Stimulated activated CD8-positive, alpha-beta memory T cell treated with anti-CD3 and anti-CD28 coated beads, Interleukin-4, amount 100 ng/mL, for 1 hour (primary cell): Measurements from ENCODE around the gene POLR2C.

Experiments
- DNase-seq, 2 donors: peaks; one replicate each; pipeline ENCODE4 v3.0.0-alpha.2; 2020; ENCODE audit warnings: low read depth in 2 of 2, low spot score in 1 of 2

POLR2C gene

GRCh38 chr16:57447186-57447962 is 15.1 kb upstream of the POLR2C start, which contains the start of the genes CIAPIN1 and COQ9:
CIAPIN1 (minus strand) TSS chr16:57447385; CDS start chr16:57440928, 6,457 bp downstream.
COQ9 (plus strand) TSS chr16:57447479; CDS start chr16:57447506, 27 bp downstream.
- peak; percentile 80 to 82 for DNase-seq

DNA sequence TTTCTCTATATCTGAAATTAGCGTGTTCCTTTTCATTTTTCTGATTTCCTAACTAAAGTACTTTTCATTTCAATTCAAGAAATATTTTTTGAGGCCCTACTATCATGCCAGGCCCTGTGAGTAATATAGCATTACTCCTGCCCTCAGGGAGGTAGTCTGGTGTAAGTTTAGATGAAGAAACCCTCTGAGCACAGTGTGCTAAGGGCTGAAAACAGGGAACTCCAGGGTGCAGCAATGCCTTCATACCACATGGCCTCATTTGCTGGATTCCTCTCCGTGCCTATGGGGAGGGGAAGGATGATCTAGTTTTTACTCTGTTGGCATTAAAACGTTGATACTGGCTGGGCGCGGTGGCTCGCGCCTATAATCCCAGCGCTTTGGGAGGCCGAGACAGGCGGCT is 10.5 kb upstream of the POLR2C start:
- no peak for DNase-seq

DNA sequence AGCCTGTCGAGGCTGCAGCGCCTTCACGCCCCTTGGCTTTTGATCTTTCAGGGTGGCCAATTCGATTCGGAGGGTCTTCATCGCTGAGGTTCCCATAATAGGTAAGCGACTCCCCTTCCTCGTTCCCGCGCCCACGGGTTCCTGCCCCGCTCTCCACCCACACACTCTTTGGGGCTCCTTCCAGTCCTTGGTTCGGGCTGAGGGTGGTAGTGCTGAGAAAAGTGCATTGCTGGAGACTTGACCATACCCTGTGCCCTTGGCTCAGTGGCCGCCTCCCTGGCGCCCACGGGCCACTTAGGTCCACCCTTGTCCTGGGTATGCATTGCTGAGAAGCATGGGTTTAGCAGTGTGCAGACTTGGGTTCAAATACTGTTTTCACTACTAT is 491 bp downstream of the POLR2C start:
- no peak for DNase-seq

- DNase-seq = no peak
These were observed 2.0 kb downstream of the POLR2C start for GRCh38 chr16:57464523-57464922.

DNA sequence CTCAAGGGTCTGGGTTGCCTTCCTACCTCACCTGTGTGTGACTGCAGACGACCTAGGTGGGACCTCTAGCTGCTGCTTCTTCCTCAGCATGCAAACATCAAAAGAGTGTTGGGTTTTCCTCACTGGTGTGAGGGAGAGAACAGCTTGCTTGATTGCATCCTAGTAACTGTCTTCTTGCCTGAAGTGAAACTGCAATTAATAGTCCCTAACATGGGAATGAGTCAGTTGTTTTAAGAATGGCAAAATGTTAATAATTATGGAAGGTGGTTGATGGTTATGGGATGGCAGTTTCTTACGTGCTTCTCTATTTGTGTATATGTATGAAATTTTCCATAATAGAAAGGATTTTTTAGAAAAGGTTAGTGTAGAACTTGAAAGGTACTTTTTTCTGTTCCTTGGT is 5.9 kb downstream of the POLR2C start:
- no peak for DNase-seq

DNA sequence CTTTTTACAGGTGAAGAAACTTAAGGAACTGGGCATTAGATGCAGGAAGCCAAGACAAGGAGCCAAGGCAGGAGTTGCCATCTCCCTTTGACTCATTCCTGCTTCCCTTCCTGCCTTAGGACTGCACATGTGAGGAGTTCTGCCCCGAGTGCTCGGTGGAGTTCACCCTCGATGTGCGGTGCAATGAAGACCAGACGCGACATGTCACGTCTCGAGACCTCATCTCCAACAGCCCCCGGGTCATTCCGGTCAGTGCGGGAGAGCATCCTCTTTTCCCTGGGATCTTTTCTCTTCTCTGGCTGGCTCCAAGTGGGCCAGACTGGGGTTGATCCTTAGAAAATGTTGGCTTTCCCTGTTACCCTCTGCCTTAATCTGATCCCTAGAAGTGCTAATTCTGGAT is 6.6 kb downstream of the POLR2C start:
- no peak for DNase-seq

DNA sequence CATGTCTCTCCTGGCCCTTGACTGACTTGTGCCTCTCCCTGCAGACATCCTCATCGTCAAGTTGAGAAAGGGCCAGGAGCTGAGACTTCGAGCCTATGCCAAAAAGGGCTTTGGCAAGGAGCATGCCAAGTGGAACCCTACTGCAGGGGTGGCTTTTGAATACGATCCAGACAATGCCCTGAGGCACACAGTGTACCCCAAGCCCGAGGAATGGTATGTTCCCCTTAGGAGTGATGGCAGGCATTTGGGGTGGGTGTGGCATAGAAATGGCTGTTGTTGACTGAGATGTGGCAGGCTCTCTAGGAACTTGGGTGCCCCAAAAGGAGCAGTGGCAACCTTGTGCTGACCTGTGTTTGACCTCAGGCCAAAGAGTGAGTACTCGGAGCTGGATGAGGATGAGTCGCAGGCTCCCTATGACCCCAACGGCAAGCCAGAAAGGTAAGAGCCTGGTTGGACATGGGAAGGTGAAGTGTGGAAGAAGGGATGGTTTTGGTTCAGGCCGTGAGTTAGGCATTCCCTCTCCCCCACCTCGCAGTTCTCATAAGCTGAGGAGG is 7.5 kb downstream of the POLR2C start:
- no peak for DNase-seq

DNA sequence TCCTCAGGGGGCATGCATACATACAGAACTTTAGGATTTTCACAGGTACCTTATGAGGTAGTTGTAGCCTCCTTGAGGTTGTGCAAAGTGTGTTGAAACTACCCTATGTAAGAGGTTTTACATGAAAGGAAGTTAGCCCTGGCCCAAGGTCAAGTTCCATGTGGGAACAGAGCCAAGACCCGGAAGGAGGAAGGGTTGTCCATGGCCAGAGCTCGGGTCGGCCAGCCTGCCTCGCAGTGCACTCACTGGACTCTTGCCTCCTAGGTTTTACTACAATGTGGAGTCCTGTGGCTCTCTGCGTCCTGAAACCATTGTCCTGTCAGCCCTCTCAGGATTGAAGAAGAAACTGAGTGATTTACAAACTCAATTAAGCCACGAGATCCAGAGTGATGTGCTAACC is 8.2 kb downstream of the POLR2C start:
- no peak for DNase-seq

DNA sequence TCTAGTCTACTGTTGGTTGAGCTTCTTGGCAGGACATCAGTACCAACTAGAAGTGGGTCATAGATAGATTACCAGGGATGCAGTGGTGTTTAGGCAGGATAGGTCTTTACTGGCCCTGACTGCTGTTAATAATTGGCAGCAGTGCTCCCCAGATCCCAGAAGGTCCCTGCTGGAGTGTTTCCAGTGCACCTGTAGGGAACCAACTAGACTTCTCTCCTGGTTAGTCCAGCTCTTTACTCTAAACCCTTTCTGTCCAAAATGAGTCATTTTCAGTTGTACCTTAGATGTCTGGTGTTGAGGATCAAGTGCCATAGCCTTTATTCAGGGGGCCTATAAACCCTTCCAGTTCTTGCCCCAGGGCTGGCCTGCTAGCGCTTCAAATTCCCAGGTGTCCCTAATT is 8.7 kb downstream of the POLR2C start:
- DNase-seq = no peak

DNA sequence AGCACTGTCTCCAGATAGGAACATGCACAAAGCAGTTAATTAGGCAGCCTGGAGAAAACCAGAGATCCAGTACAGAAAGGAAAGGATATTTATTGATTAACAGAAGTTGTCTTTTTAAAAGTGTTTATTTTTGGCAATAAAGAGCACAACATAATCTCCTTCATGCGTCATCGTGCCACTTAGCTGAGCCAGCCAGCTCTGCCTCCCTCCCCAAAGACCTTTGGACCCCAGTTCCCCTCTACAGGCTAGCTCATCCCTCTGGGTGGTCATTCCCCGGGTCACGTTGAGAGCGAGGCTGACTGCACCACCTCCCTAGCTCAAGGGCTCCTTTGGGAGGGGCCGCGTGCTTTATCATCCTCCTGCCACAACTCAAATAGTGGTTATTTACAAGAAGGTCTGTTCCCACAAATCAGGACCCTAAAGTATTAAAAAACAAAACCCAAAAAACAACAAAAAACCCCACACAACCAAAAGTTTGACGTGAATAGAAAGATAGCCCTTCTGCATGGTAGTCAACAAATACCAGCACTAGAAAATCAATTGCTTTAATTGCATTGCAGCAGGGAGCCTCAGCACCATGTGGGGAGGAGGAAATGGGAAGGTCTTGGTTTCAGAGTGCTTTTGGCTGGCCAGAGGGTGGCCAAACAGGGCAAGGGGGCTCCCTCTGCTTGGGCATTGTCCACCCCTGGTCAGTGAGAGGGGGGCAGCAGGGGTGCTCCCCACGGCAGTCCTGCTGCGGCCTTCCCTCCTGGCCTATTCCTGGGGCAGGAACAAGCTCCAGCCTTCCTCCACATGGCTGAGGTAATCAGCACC is 9.6 kb downstream of the POLR2C start:
- DNase-seq = no peak

- no peak for DNase-seq
These were observed 10.2 kb downstream of the POLR2C start for GRCh38 chr16:57472665-57473060.

DNA sequence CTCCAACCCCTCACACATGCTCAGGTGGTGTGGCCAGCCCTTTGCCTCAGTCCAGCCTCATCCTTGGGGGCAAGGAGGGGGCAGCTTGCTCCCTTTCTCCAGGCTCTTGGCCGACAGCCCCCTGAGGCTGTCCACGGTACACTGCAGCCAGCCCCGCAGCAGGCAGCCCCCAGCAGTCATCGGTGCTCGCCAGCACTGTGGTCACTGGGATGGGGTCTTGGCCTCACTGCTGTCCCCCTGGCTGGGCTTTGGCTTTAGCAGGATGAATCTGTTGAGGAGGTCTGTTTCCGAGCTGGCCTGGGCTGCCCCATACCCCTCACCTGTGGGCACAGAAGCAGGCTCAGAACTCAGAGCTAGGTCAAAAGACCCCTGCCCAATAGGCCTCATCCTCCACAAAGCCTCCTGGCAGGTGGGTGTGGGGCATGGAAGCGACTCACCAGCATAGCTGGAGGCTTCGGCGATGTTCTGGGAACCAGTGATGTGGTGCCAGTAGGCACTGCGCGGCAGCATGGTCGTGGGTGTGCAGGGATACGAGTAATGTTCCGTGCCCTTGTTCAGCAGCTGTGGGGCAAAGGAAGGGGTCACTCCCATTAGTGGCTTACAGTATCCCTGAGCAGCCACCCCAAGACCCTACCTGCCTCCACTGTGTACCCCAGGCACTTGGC is 10.8 kb downstream of the POLR2C start:
- no peak for DNase-seq

- no peak for DNase-seq
These were observed 11.4 kb downstream of the POLR2C start for GRCh38 chr16:57473906-57474305.

GRCh38 chr16:57474671-57475661 is 12.5 kb downstream of the POLR2C start:
- no peak for DNase-seq

DNA sequence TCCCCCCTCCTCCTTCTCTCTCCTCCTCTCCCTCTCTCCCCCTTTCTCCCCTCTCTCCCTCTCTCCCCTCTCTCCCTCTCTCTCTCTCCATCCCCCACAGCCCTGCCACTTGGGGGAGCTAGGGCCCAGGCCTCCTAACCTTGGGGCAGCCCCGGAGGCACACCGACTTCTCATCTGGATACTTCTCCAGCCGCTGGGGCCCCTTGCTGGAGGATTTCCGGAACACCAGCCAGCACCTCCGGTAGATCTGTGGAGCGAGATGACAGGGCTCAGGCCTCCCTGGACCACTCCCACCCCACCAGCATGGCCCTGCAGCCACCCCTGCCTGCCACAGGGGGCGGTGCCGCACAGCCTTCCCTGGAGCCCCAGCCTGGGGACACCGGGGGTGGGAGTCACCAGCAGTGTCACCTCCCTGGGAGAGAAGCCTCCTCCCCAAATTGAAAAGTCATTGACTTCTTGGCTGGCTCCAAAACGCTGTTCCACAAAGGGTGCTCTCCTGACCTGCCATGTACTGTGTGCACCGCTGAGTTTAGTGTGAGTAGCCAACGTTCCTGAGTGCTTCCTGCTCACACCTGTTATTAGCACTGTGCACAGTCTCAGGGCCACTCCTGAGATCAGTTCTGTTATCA is 13.3 kb downstream of the POLR2C start:
- peak; percentile 43 to 44 for DNase-seq

- DNase-seq = no peak
These were observed 14.3 kb downstream of the POLR2C start for GRCh38 chr16:57476546-57477410.

- DNase-seq = no peak
These were observed 15.2 kb downstream of the POLR2C start for GRCh38 chr16:57477531-57478202.
